ENCODE data around the gene PSG1.
"Not testable (repeated sequence)": the region's sequence is repeated elsewhere in the genome, so short reads cannot be mapped to it uniquely, and the experiment has no call there.

Gene PSG1

GRCh38 chr19:42832023-42832680, 47.4 kb downstream of the PSG1 start:
- not testable (repeated sequence) for H3K27ac ChIP-seq, H3K4me3 ChIP-seq

DNA sequence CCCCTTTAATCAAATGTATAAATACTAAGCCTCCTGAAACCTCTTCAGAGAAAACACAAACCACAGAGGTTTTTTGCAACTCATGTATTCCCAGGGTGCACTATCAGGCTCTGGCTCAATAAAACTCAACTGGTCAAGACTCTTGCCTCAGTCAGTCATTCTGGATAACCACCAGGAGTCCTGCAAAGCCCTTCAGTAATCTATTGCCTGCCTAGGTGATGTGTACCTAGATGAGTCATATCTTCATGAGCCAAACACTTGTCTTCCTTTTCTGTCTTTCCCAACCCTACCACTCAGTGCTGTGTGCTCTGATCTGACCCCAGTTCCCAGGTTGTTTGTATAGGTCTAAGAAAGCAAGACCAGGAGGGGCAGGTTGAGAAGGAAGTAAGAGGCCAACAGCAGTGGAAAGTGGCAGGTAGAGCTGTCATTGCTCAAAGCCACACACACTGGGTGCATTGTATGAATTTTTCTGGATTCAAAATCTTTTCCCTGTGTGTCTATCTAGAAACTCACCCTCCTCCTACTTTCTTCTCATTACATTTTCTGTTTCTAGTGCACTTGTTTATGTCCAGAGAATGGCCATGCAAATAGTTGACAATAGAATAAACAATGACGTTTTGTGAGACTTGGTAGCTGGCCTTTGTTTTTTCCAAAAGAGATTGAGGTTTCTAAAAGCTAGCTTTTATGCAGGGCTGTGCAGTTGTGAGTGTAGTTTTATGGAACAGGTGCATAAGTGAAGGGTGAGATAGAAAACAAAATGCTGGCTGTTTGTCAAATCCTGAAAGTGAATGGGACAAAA, 48.1 kb downstream of the PSG1 start:
- Histone ChIP-seq H3K27ac (no peak overlapping the region), H3K4me3 (no peak overlapping the region)

- not testable (repeated sequence) for H3K27ac ChIP-seq, H3K4me3 ChIP-seq
Measured at GRCh38 chr19:42821306-42821977, 58.1 kb downstream of the PSG1 start.

DNA sequence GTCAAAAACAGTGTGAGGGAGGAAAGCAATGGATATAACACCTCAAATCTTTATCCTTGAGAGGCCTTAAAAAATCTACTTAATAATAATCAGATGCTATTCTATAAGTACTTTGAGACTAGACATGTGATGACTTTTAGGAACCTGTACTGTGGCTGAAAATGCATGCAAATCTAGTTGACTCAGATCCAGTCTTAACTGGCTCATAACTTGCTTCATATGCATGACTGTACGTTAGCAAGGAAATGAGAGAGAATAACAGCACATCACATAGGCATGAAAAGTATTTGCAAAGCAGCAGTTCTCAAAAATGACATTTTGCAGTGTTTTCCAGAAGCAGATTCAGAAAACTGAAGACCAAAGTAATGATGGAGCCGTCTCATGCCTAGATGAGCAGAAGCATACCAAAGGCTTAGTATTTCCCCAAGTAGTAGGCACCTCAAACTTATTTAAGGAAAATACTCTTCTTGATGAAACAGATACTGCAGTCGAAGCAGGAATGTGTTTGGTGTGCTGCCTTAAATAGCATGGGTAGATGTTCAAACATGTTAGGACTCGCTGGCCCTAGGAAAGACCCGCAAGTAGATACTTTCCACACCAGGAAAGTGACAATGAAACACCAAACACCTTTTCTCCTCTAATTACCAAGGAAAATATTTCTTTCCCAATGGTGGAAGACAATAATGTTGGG, 59.4 kb downstream of the PSG1 start:
- not testable (repeated sequence) for H3K4me3 ChIP-seq, H3K27ac ChIP-seq

DNA sequence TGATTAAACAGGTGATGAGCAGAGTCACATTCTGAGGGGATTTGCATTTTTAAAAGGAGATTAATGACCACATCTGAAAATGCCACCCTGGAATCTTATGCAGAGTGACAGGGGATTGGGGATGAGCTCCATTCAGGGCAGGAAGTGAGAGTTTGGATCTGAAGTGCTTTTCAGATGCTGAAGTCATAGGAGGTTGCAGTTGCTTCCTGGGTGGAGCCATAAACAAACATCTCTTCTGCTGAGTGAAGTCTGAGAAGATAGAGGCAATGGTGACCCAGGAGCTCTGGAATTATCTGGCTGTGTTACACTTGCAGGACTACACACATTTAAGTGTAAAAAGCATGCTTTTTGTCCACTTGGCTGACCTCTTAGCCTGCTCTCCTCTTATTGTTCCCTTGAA, 62.6 kb downstream of the PSG1 start:
- Histone ChIP-seq H3K4me3 (no peak overlapping the region), H3K27ac (no peak overlapping the region)

Measured in skin epidermis (tissue), 12 donors.